Measurements from ENCODE around the gene ZNF385D. TPM values are rescaled to one million over a fixed set of nuclear protein-coding genes. Genes with fewer than 3 reads are reported as not detected.
A peak's percentile ranks its signal among the peaks of the same experiment; 100 is the strongest.

Gene ZNF385D
- total RNA-seq: 32.0 TPM

GRCh38 chr3:21750831-21751391 lies at the start of gene ZNF385D:
TSS of gene ZNF385D (minus strand) at chr3:21751210. CDS start at chr3:21750916, 294 bp downstream.
- peak within 1 kb of the TSS; percentile 66 to 75 for H3K4me3 ChIP-seq
- peaks cover 0 to 4% of the 10 kb centered on the region in 2 donors for H3K4me1 ChIP-seq
- H3K36me3 ChIP-seq: no peaks in the 10 kb centered on the region
- peak within 1 kb of the TSS; percentile 78 to 85 for H3K27ac ChIP-seq
- intact Hi-C loops (cut with DNase I): loop anchor here (5.0 to 10.0 kb wide), 4 partner anchors 174 to 1566 kb away; partner anchors contain the start of gene SGO1
- no peaks in the 10 kb centered on the region for H3K9me3 ChIP-seq
- TF ChIP-seq, protein P1, sequence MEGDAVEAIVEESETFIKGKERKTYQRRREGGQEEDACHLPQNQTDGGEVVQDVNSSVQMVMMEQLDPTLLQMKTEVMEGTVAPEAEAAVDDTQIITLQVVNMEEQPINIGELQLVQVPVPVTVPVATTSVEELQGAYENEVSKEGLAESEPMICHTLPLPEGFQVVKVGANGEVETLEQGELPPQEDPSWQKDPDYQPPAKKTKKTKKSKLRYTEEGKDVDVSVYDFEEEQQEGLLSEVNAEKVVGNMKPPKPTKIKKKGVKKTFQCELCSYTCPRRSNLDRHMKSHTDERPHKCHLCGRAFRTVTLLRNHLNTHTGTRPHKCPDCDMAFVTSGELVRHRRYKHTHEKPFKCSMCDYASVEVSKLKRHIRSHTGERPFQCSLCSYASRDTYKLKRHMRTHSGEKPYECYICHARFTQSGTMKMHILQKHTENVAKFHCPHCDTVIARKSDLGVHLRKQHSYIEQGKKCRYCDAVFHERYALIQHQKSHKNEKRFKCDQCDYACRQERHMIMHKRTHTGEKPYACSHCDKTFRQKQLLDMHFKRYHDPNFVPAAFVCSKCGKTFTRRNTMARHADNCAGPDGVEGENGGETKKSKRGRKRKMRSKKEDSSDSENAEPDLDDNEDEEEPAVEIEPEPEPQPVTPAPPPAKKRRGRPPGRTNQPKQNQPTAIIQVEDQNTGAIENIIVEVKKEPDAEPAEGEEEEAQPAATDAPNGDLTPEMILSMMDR (IDR thresholded peaks at IDR 0.05): no peak
- no peaks in the 10 kb centered on the region for H3K27me3 ChIP-seq
- peak in 1 of 2 donors; percentile 79 for DNase-seq (ENCODE audit: low spot score in 2 of 2)

DNA sequence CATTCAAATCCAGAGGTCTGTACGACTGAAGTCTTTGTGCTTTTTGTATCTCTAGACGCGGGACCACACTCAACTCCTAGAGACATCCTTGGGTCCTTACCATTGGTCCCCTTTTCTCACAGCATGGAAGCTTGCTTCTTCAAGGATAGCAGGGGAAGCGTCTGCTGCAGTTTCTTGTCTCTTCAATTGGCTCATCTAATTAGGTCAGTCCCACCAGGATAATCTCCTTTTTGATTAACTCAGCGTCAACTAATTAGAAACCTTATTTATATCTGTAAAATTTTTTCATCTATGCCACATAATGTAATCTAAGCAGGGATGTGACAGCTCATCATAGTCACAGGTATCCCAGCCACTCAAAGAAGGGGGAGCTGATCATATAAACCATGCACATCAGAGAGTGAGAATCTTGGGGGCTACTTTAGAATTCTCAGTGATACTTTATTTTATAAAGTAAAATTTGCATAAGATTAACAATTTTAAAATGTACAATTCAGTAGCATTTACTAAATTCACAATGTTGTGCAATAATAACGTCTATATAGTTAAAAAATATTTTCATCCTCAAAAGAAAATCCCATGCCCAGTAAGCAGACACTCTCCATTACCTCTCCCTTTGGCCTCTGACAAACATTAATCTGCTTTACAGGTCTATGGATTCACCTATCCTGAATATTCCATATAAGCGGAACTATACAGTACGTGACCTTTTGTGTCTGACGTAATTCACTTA lies 47.5 kb upstream of the ZNF385D start:
- H3K27me3 ChIP-seq: no peaks in the 10 kb centered on the region
- no peak for DNase-seq (ENCODE audit: low spot score in 2 of 2)
- no peaks in the 10 kb centered on the region for H3K36me3 ChIP-seq
- no peak overlapping the region for H3K4me3 ChIP-seq
- TF ChIP-seq, protein P1 (IDR thresholded peaks at IDR 0.05): no peak
- H3K27ac ChIP-seq: no peak overlapping the region
- H3K4me1 ChIP-seq: no peaks in the 10 kb centered on the region
- H3K9me3 ChIP-seq: peaks cover 0 to 20% of the 10 kb centered on the region in 2 donors
- intact Hi-C loops (cut with DNase I): loop anchor here (5.0 kb wide), 1 partner anchor 39 kb away; no protein-coding TSS in a partner anchor

GRCh38 chr3:21795921-21796320 lies 44.9 kb upstream of the ZNF385D start:
- H3K27ac ChIP-seq: peak overlapping the region; percentile 17 to 69
- TF ChIP-seq, protein P1 (IDR thresholded peaks at IDR 0.05): no peak
- no peak for DNase-seq (ENCODE audit: low spot score in 2 of 2)
- no peak overlapping the region for H3K4me3 ChIP-seq
- no peaks in the 10 kb centered on the region for H3K36me3 ChIP-seq
- intact Hi-C loops (cut with DNase I): loop anchor here (5.0 kb wide), 1 partner anchor 41 kb away; no protein-coding TSS in a partner anchor
- H3K27me3 ChIP-seq: no peaks in the 10 kb centered on the region
- peaks cover 0 to 19% of the 10 kb centered on the region in 2 donors for H3K9me3 ChIP-seq
- H3K4me1 ChIP-seq: peaks cover 0 to 2% of the 10 kb centered on the region in 2 donors

- H3K27me3 ChIP-seq: no peaks in the 10 kb centered on the region
- H3K27ac ChIP-seq: peak overlapping the region; percentile 17 to 69
- DNase-seq (ENCODE audit: low spot score in 2 of 2): peak in 1 of 2 donors; percentile 65
- intact Hi-C loops (cut with DNase I): loop anchor here (5.0 kb wide), 1 partner anchor 42 kb away; no protein-coding TSS in a partner anchor
- peaks cover 0 to 2% of the 10 kb centered on the region in 2 donors for H3K4me1 ChIP-seq
- no peak overlapping the region for H3K4me3 ChIP-seq
- peaks cover 0 to 13% of the 10 kb centered on the region in 2 donors for H3K9me3 ChIP-seq
- TF ChIP-seq, protein P1 (IDR thresholded peaks at IDR 0.05): no peak
- no peaks in the 10 kb centered on the region for H3K36me3 ChIP-seq
Observed at GRCh38 chr3:21795152-21795837, 44.3 kb upstream of the ZNF385D start.

- intact Hi-C loops (cut with DNase I): no loop called here
- no peak overlapping the region for H3K4me3 ChIP-seq
- H3K36me3 ChIP-seq: no peaks in the 10 kb centered on the region
- H3K9me3 ChIP-seq: peaks cover 0 to 13% of the 10 kb centered on the region in 2 donors
- H3K27me3 ChIP-seq: no peaks in the 10 kb centered on the region
- TF ChIP-seq, protein P1 (IDR thresholded peaks at IDR 0.05): no peak
- H3K27ac ChIP-seq: no peak overlapping the region
- DNase-seq (ENCODE audit: low spot score in 2 of 2): no peak
- H3K4me1 ChIP-seq: peaks cover 0 to 2% of the 10 kb centered on the region in 2 donors
Observed at GRCh38 chr3:21794291-21794690, 43.3 kb upstream of the ZNF385D start.
